Activated T-helper 1 cell treated with anti-CD3 and anti-CD28 coated beads, Interleukin-2, amount 50 U/mL, for 16 hours (primary cell): ENCODE data around the gene CPNE8.
"Not testable (repeated sequence)": the region's sequence is repeated elsewhere in the genome, so short reads cannot be mapped to it uniquely, and the experiment has no call there.

Experiments
- DNase-seq, 2 donors: peaks; one replicate each; pipeline ENCODE4 v3.0.0-alpha.2; 2020; ENCODE audit warnings: low read depth in 1 of 2, low spot score in 1 of 2

Gene CPNE8

GRCh38 chr12:38744041-38744440 lies 161.3 kb downstream of the CPNE8 start:
- no peak for DNase-seq

GRCh38 chr12:38742496-38742895 lies 162.9 kb downstream of the CPNE8 start:
- DNase-seq: not testable (repeated sequence)

- no peak for DNase-seq
Observed at GRCh38 chr12:38736821-38737220, 168.6 kb downstream of the CPNE8 start.

- no peak for DNase-seq
Observed at GRCh38 chr12:38732761-38733160, 172.6 kb downstream of the CPNE8 start.

GRCh38 chr12:38728894-38729293 lies 176.5 kb downstream of the CPNE8 start:
- no peak for DNase-seq

- no peak for DNase-seq
Observed at GRCh38 chr12:38721611-38722252, 183.7 kb downstream of the CPNE8 start.

- DNase-seq: no peak
Observed at GRCh38 chr12:38720661-38721060, 184.7 kb downstream of the CPNE8 start.

GRCh38 chr12:38713294-38713693 lies 192.1 kb downstream of the CPNE8 start:
- DNase-seq: no peak

- DNase-seq: no peak
Observed at GRCh38 chr12:38711054-38711453, 194.3 kb downstream of the CPNE8 start.

GRCh38 chr12:38708466-38708865 lies 196.9 kb downstream of the CPNE8 start:
- no peak for DNase-seq

- DNase-seq: no peak
Observed at GRCh38 chr12:38707648-38708047, 197.7 kb downstream of the CPNE8 start.

GRCh38 chr12:38697289-38697688 lies 208.1 kb downstream of the CPNE8 start:
- DNase-seq: no peak

- DNase-seq: no peak
Observed at GRCh38 chr12:38695057-38695456, 210.3 kb downstream of the CPNE8 start.

- no peak for DNase-seq
Observed at GRCh38 chr12:38691164-38691563, 214.2 kb downstream of the CPNE8 start.

GRCh38 chr12:38690646-38691045 lies 214.7 kb downstream of the CPNE8 start:
- no peak for DNase-seq

- no peak for DNase-seq
Observed at GRCh38 chr12:38689704-38690103, 215.7 kb downstream of the CPNE8 start.

GRCh38 chr12:38689195-38689594 lies 216.2 kb downstream of the CPNE8 start:
- no peak for DNase-seq

GRCh38 chr12:38682521-38682920 lies 222.9 kb downstream of the CPNE8 start:
- DNase-seq: no peak

- no peak for DNase-seq
Observed at GRCh38 chr12:38669530-38669929, 235.9 kb downstream of the CPNE8 start.

GRCh38 chr12:38669081-38669480 lies 236.3 kb downstream of the CPNE8 start:
- no peak for DNase-seq

- no peak for DNase-seq
Observed at GRCh38 chr12:38666425-38666824, 239.0 kb downstream of the CPNE8 start.

- DNase-seq: no peak
Observed at GRCh38 chr12:38664661-38665269, 240.6 kb downstream of the CPNE8 start.

GRCh38 chr12:38662829-38663228 lies 242.6 kb downstream of the CPNE8 start:
- DNase-seq: no peak
